ENCODE results near the gene WAS. TPM values are rescaled to one million over a fixed set of nuclear protein-coding genes. Genes with fewer than 3 reads are reported as not detected.

The WAS gene
- total and polyA plus RNA-seq, 4 donors = 1.0 to 5.6 (median 4.1) TPM

GRCh38 chrX:48694776-48695533 lies 11.4 kb downstream of the WAS start:
- Histone ChIP-seq H3K9ac (ENCODE audit: low read depth in 1 of 2, low read length in 2 of 2) (no peak overlapping the region), H3K27ac (ENCODE audit: low read depth in 1 of 2, low read length in 2 of 2) (no peak overlapping the region), H3K36me3 (ENCODE audit: control insufficient read depth in 4 of 4, insufficient read depth in 3 of 4, low read depth in 1 of 4, low read length in 3 of 4) (peaks cover 0 to 4% (median 0%) of the 10 kb centered on the region in 4 donors), H3K27me3 (ENCODE audit: control insufficient read depth in 4 of 4, insufficient read depth in 4 of 4, low read length in 3 of 4) (no peaks in the 10 kb centered on the region), H3K4me1 (ENCODE audit: control insufficient read depth in 4 of 4, insufficient read depth in 4 of 4, low read length in 3 of 4) (peaks cover 3 to 14% (median 11%) of the 10 kb centered on the region in 4 donors), H3K4me3 (ENCODE audit: low read depth in 1 of 3, low read length in 3 of 3) (no peak overlapping the region), H3K9me3 (ENCODE audit: control insufficient read depth in 4 of 4, low read length in 3 of 4) (no peaks in the 10 kb centered on the region)
- no peak for DNase-seq (ENCODE audit: low spot score)
- TF ChIP-seq FOXA1 (IDR thresholded peaks at IDR 0.05) = no peak
- TF ChIP-seq RXRA (IDR thresholded peaks at IDR 0.05) = no peak
- no peak for TF ChIP-seq EGR1 (IDR thresholded peaks at IDR 0.05; ENCODE audit: low read depth in 2 of 2)
- TF ChIP-seq GABPA (IDR thresholded peaks at IDR 0.05 in 1 of 2, conservative IDR thresholded peaks at IDR 0.05 in 1 of 2) = no peak
- TF ChIP-seq YY1 (IDR thresholded peaks at IDR 0.05) = no peak
- no peak for TF ChIP-seq NR2F2 (IDR thresholded peaks at IDR 0.05)
- no peak for TF ChIP-seq SP1 (IDR thresholded peaks at IDR 0.05)
- no peak for TF ChIP-seq ATF3 (IDR thresholded peaks at IDR 0.05)
- no peak for TF ChIP-seq HNF4A (conservative IDR thresholded peaks at IDR 0.05)
- TF ChIP-seq, protein P1, sequence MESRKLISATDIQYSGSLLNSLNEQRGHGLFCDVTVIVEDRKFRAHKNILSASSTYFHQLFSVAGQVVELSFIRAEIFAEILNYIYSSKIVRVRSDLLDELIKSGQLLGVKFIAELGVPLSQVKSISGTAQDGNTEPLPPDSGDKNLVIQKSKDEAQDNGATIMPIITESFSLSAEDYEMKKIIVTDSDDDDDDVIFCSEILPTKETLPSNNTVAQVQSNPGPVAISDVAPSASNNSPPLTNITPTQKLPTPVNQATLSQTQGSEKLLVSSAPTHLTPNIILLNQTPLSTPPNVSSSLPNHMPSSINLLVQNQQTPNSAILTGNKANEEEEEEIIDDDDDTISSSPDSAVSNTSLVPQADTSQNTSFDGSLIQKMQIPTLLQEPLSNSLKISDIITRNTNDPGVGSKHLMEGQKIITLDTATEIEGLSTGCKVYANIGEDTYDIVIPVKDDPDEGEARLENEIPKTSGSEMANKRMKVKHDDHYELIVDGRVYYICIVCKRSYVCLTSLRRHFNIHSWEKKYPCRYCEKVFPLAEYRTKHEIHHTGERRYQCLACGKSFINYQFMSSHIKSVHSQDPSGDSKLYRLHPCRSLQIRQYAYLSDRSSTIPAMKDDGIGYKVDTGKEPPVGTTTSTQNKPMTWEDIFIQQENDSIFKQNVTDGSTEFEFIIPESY (IDR thresholded peaks at IDR 0.05) = no peak
- 67% methylated on average over 15 of the region's 15 CpGs for WGBS

DNA sequence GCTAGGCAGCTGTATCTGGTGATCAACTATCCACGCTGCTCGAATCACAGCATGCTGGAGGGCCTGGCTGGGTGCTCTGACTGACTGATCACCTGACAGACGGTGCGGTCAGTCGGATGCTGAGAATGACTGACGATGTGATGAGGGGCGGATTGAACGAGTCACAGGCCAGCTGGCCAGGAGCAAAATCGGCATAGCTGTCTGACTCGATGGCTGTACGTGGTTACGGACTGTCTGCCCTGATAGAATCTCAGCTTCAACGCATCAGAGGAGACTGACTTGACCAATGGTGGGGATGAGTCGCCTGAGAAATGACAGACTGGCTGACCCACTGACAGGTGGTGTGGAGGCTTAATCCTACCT lies 11.9 kb downstream of the WAS start:
- no peak for DNase-seq (ENCODE audit: low spot score)
- peaks cover 0 to 4% (median 0%) of the 10 kb centered on the region in 4 donors for H3K36me3 ChIP-seq (ENCODE audit: control insufficient read depth in 4 of 4, insufficient read depth in 3 of 4, low read depth in 1 of 4, low read length in 3 of 4)
- H3K9ac ChIP-seq (ENCODE audit: low read depth in 1 of 2, low read length in 2 of 2) = peak overlapping the region; percentile 47 to 88
- no peaks in the 10 kb centered on the region for H3K9me3 ChIP-seq (ENCODE audit: control insufficient read depth in 4 of 4, low read length in 3 of 4)
- 59% methylated on average over 14 of the region's 14 CpGs for WGBS
- TF ChIP-seq NR2F2 (IDR thresholded peaks at IDR 0.05) (no peak), ATF3 (IDR thresholded peaks at IDR 0.05) (no peak), CTCF (IDR thresholded peaks at IDR 0.05; ENCODE audit: low read depth, low read length, missing input control) (no peak), SP1 (IDR thresholded peaks at IDR 0.05) (no peak), EGR1 (IDR thresholded peaks at IDR 0.05; ENCODE audit: low read depth in 2 of 2) (no peak), REST (IDR thresholded peaks at IDR 0.05) (no peak), FOXA2 (IDR thresholded peaks at IDR 0.05) (no peak), RXRA (IDR thresholded peaks at IDR 0.05) (no peak), FOXA1 (IDR thresholded peaks at IDR 0.05) (no peak), RAD21 (IDR thresholded peaks at IDR 0.05) (no peak), HNF4A (conservative IDR thresholded peaks at IDR 0.05) (no peak), JUND (IDR thresholded peaks at IDR 0.05) (no peak), TAF1 (conservative IDR thresholded peaks at IDR 0.05) (no peak), GABPA (IDR thresholded peaks at IDR 0.05 in 1 of 2, conservative IDR thresholded peaks at IDR 0.05 in 1 of 2) (no peak), HNF4G (IDR thresholded peaks at IDR 0.05) (no peak), YY1 (IDR thresholded peaks at IDR 0.05) (no peak)
- TF ChIP-seq, protein P2, sequence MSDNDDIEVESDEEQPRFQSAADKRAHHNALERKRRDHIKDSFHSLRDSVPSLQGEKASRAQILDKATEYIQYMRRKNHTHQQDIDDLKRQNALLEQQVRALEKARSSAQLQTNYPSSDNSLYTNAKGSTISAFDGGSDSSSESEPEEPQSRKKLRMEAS (IDR thresholded peaks at IDR 0.05) = no peak
- TF ChIP-seq, protein P1 (IDR thresholded peaks at IDR 0.05) = no peak
- no peaks in the 10 kb centered on the region for H3K27me3 ChIP-seq (ENCODE audit: control insufficient read depth in 4 of 4, insufficient read depth in 4 of 4, low read length in 3 of 4)
- peak overlapping the region; percentile 89 to 91 for H3K27ac ChIP-seq (ENCODE audit: low read depth in 1 of 2, low read length in 2 of 2)
- peak overlapping the region in 1 of 3 donors; percentile 87 for H3K4me3 ChIP-seq (ENCODE audit: low read depth in 1 of 3, low read length in 3 of 3)
- peaks cover 3 to 14% (median 11%) of the 10 kb centered on the region in 4 donors for H3K4me1 ChIP-seq (ENCODE audit: control insufficient read depth in 4 of 4, insufficient read depth in 4 of 4, low read length in 3 of 4)

Measured in liver (tissue), 9 donors.